WTC11 (cell line): ENCODE measurements around the gene ADAM22. TPM values are rescaled to one million over a fixed set of nuclear protein-coding genes. Genes with fewer than 3 reads are reported as not detected.

ENCODE experiments used
- ATAC-seq: fragments of 200-7000 bp; cut with Tn5 transposase; 2 replicates; pipeline ENCODE4 v1.10.0; 2021; ENCODE audit warnings: mild to moderate bottlenecking, moderate library complexity
- CTCF ChIA-PET: fragments of 300-600 bp; sonication (Branson Sonifier 250); formaldehyde crosslinking; loops from one replicate; lab custom pipeline; 2021; ENCODE audit warnings: antibody characterized with exemption; lab: Charles Lee
- POLR2A ChIA-PET: fragments of 350-600 bp; sonication (Branson Sonifier 250); formaldehyde crosslinking; loops from one replicate; lab custom pipeline; 2021; ENCODE audit warnings: antibody characterized with exemption; lab: Charles Lee
- DNase-seq: peaks from one replicate; pipeline ENCODE4 v3.0.0; 2021; ENCODE audit warnings: low spot score
- H3K27ac Mint-ChIP-seq: 2 replicates; pipeline ENCODE4 v1.8.0; 2021; ENCODE audit warnings: mixed read lengths
- H3K27me3 Mint-ChIP-seq: 2 replicates; pipeline ENCODE4 v1.8.0; 2021; ENCODE audit warnings: low read depth, mild to moderate bottlenecking, moderate library complexity, mixed read lengths
- H3K36me3 Mint-ChIP-seq: 2 replicates; pipeline ENCODE4 v1.8.0; 2021; ENCODE audit warnings: mixed read lengths
- H3K4me1 Mint-ChIP-seq: 2 replicates; pipeline ENCODE4 v1.8.0; 2022; ENCODE audit warnings: mixed read lengths
- H3K4me3 Mint-ChIP-seq: 2 replicates; pipeline ENCODE4 v1.8.0; 2021; ENCODE audit warnings: mild to moderate bottlenecking, moderate library complexity, mixed read lengths
- H3K9me3 Mint-ChIP-seq: 2 replicates; pipeline ENCODE4 v1.8.0; 2021; ENCODE audit warnings: mixed read lengths
- AR ChIP-seq: fragments of 250-450 bp; sonication (Bioruptor Pico); IDR thresholded peaks from 2 replicates; pipeline ENCODE4 v1.9.0; 2021; ENCODE audit warnings: mild to moderate bottlenecking
- ARID4B ChIP-seq: sonication (generic); formaldehyde crosslinking; IDR thresholded peaks from 2 replicates; pipeline ENCODE4 v1.8.0; 2023; ENCODE audit warnings: missing genetic modification reagents, mild to moderate bottlenecking, borderline replicate concordance
- ATF1 ChIP-seq: sonication (generic); formaldehyde crosslinking; IDR thresholded peaks from 2 replicates; pipeline ENCODE4 v1.8.1; 2023; ENCODE audit warnings: mild to moderate bottlenecking, moderate library complexity, missing genetic modification reagents
- ERG ChIP-seq: fragments of 250-450 bp; sonication (Bioruptor Pico); IDR thresholded peaks from 2 replicates; pipeline ENCODE4 v1.8.0; 2021; ENCODE audit warnings: mild to moderate bottlenecking
- FOXK1 ChIP-seq: sonication (generic); formaldehyde crosslinking; IDR thresholded peaks from 2 replicates; pipeline ENCODE4 v1.8.0; 2022; ENCODE audit warnings: mild to moderate bottlenecking, moderate library complexity, missing genetic modification reagents
- FOXP4 ChIP-seq: sonication (generic); formaldehyde crosslinking; IDR thresholded peaks from 2 replicates; pipeline ENCODE4 v1.8.0; 2022; ENCODE audit warnings: mild to moderate bottlenecking, missing genetic modification reagents
- GTF2I ChIP-seq: fragments of 250-450 bp; sonication (Bioruptor Pico); conservative IDR thresholded peaks from 2 replicates; pipeline ENCODE4 v1.4.0; 2021; ENCODE audit warnings: mild to moderate bottlenecking
- NR2C2 ChIP-seq: sonication (generic); formaldehyde crosslinking; IDR thresholded peaks from 2 replicates; pipeline ENCODE4 v1.8.0; 2022; ENCODE audit warnings: mild to moderate bottlenecking, missing genetic modification reagents
- STAT6 ChIP-seq: sonication (generic); formaldehyde crosslinking; conservative IDR thresholded peaks from 2 replicates; pipeline ENCODE4 v1.8.1; 2023; ENCODE audit warnings: mild to moderate bottlenecking, low read depth, missing genetic modification reagents, moderate library complexity
- TCF7 ChIP-seq: sonication (generic); formaldehyde crosslinking; IDR thresholded peaks from 2 replicates; pipeline ENCODE4 v1.8.0; 2022; ENCODE audit warnings: mild to moderate bottlenecking, low read depth, missing genetic modification reagents, moderate library complexity
- TEAD1 ChIP-seq: sonication (generic); formaldehyde crosslinking; IDR thresholded peaks from 2 replicates; pipeline ENCODE4 v1.8.0; 2022; ENCODE audit warnings: mild to moderate bottlenecking, missing genetic modification reagents
- ZNF532 ChIP-seq: fragments of 250-450 bp; sonication (Bioruptor Pico); IDR thresholded peaks from 2 replicates; pipeline ENCODE4 v1.9.0; 2021; ENCODE audit warnings: mild to moderate bottlenecking, borderline replicate concordance
- ZSCAN18 ChIP-seq: fragments of 250-450 bp; sonication (Bioruptor Pico); IDR thresholded peaks from 2 replicates; pipeline ENCODE4 v2.1.2; 2022; ENCODE audit warnings: mild to moderate bottlenecking, moderate library complexity
- total RNA-seq: library from RNA; stranded (reverse); gene quantifications from 3 replicates; pipeline ENCODE4 v1.2.3, GENCODE V29; 2021

The ADAM22 gene
- total RNA-seq, 1 experiment from 2014 or later: 12.4 TPM

- Mint-ChIP-seq H3K36me3 (peaks cover 8% of the 10 kb centered on the region), H3K27me3 (no peaks in the 10 kb centered on the region), H3K9me3 (no peaks in the 10 kb centered on the region), H3K27ac (no peak overlapping the region)
- DNase-seq: no peak
- CTCF ChIA-PET: interaction anchor here (0.6 kb wide), 1 partner anchor 226 kb away, joined by 3 read pairs; no protein-coding TSS in a partner anchor
- no peak for TF ChIP-seq ATF1 (CRISPR knock-in tag)
- TF ChIP-seq STAT6: no peak
- no peak for TF ChIP-seq FOXP4 (CRISPR knock-in tag)
- no peak for TF ChIP-seq TEAD1
- TF ChIP-seq ERG (CRISPR knock-in tag): no peak
- no peak for TF ChIP-seq ZNF532
- no peak for TF ChIP-seq GTF2I (CRISPR knock-in tag)
- TF ChIP-seq ZSCAN18 (CRISPR knock-in tag): no peak
- no peak for TF ChIP-seq FOXK1 (CRISPR knock-in tag)
- TF ChIP-seq TCF7 (CRISPR knock-in tag): no peak
- TF ChIP-seq ARID4B: no peak
- no peak for TF ChIP-seq AR
- TF ChIP-seq NR2C2: no peak
- TF ChIP-seq, all 79 proteins: peak for 0
- POLR2A ChIA-PET: no interaction called here
- Mint-ChIP-seq H3K4me1 (peaks cover 4% of the 10 kb centered on the region; the same call in 1 of the 2 replicates), H3K4me3 (no peak overlapping the region)
- no peak for ATAC-seq
Measured at GRCh38 chr7:87912121-87912520, 21.9 kb upstream of the ADAM22 start.
